GM12874 (cell line): ENCODE results near the gene MTR.

Source experiments
- CTCF ChIP-seq: IDR thresholded peaks from 2 replicates; pipeline ENCODE4 v1.5.1; 2011; ENCODE audit warnings: low read depth, mild to moderate bottlenecking, control low read depth, low read length, moderate library complexity; ENCODE audit not compliant: insufficient read depth

The MTR gene

GRCh38 chr1:236795035-236795756, at the start of gene MTR:
TSS of gene MTR (plus strand) at chr1:236795292. CDS start at chr1:236795704, 412 bp downstream.
- no peak for TF ChIP-seq CTCF

- TF ChIP-seq CTCF, result no peak
These were observed 48.3 kb upstream of the MTR start for GRCh38 chr1:236746785-236747184.

DNA sequence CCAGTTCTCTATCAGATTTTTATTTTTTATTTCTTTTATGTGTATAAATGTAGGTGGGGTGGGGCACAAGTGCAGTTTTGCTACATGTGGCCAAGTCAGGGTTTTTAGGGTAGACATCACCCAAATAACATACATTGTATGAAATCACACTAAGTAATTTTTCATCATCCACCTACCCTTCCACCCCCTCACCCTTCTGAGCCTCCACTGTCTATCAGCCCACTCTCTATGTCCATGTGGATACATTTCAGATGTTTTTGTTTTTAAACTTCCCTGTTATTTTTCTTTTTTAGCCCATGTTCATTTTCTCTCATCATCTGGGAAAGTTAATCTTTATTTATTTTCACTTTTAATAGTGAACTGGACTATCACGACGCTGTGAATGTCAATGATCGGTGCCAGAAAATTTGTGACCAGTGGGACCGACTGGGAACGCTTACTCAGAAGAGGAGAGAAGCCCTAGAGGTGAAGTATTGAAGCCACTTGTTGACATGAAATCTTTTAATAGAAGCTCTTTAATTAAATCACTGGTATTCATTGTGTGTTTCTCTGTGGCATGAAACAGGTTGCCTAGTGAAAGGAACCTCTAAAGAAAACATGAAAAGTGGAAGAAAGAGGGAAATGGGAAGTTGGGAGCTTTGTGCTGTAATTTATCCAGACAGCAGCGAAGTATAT, 47.6 kb upstream of the MTR start:
- TF ChIP-seq CTCF, result no peak

GRCh38 chr1:236748268-236748870, 46.7 kb upstream of the MTR start:
- TF ChIP-seq CTCF, result peak; percentile 17; the same call in 1 of the 2 replicates

DNA sequence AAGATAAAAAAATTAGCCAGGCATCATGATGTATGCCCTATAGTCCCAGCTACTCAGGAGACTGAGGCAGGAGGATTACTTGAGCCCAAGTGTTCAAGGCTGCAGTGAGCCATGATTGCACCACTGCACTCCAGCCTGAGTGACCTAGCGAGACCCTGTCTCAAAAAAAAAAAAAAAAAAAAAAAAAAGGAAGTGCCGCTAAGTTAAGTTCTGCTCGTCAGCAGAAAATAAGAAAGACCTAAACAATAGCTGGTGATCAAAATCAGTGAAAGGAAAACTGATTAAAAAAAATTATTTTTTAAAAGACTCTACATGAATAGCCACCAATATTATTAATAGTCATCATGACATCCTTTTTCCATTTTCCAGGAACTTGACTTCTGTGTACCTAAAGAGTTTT, 44.2 kb upstream of the MTR start:
- no peak for TF ChIP-seq CTCF

- no peak for TF ChIP-seq CTCF
These were observed 43.7 kb upstream of the MTR start for GRCh38 chr1:236751385-236751784.

GRCh38 chr1:236751935-236752334, 43.2 kb upstream of the MTR start:
- TF ChIP-seq CTCF, result no peak
